GM12872 (cell line): ENCODE results near the gene ST14.

Experiments used
- CTCF ChIP-seq: IDR thresholded peaks from 3 replicates; pipeline ENCODE4 v1.5.1; 2011; ENCODE audit warnings: low read depth, mild to moderate bottlenecking, low read length, moderate library complexity; ENCODE audit not compliant: insufficient read depth

Gene ST14

GRCh38 chr11:130183878-130184610 lies 24.5 kb downstream of the ST14 start:
- no peak for TF ChIP-seq CTCF

DNA sequence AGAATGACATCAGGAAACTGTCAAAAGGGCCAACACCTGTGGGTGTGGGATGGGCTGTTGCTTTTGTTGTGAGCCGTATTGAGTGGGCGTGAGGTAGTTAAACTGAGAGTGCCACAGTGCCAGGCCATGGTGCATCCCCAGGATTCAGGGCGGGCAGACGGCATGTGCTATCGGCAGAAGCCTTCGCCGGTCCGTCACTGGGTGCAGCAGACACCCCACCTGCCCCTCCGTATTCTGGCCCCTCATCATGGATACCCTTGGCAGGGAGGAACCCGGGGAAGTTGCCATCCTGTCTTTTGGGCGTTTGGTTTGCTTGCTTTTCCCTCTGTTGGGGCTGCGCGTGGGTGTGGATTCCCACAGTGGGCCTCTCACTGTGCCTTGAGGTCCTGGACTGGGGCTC lies 27.5 kb downstream of the ST14 start:
- TF ChIP-seq CTCF: no peak

- no peak for TF ChIP-seq CTCF
Observed at GRCh38 chr11:130188047-130188446, 28.5 kb downstream of the ST14 start.

- no peak for TF ChIP-seq CTCF
Observed at GRCh38 chr11:130188585-130189347, 29.2 kb downstream of the ST14 start.

- no peak for TF ChIP-seq CTCF
Observed at GRCh38 chr11:130189492-130190210, 30.1 kb downstream of the ST14 start.

DNA sequence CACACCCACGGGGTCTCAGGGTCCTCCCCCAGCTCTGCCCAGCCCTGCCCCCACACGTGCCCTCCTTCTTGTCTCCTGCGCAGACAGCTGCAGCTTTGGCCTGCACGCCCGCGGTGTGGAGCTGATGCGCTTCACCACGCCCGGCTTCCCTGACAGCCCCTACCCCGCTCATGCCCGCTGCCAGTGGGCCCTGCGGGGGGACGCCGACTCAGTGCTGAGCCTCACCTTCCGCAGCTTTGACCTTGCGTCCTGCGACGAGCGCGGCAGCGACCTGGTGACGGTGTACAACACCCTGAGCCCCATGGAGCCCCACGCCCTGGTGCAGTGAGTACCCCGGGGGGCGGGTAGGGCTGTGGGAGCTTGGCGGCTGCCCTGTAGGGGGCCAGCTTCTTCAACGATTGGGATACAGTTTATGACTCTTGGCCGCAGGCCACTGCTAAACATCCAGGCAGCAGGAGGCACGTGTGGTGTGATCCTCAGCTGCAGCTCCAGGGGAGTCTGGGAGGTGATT lies 30.8 kb downstream of the ST14 start:
- TF ChIP-seq CTCF: no peak

- TF ChIP-seq CTCF: no peak
Observed at GRCh38 chr11:130191896-130192295, 32.3 kb downstream of the ST14 start.
